NCI-H82 (cell line): Measurements from ENCODE around the gene PLIN3.
"Not testable (repeated sequence)": the region's sequence is repeated elsewhere in the genome, so short reads cannot be mapped to it uniquely, and the experiment has no call there.

Experiments used
- DNase-seq: peaks from one replicate; lab custom pipeline; 2025; lab: John Stamatoyannopoulos, UW

PLIN3 gene

GRCh38 chr19:4807188-4807587, 60.3 kb downstream of the PLIN3 start:
- no peak for DNase-seq

GRCh38 chr19:4806384-4806783, 61.1 kb downstream of the PLIN3 start:
- no peak for DNase-seq

- not testable (repeated sequence) for DNase-seq
Measured at GRCh38 chr19:4805140-4805539, 62.3 kb downstream of the PLIN3 start.

GRCh38 chr19:4803736-4804695, 63.5 kb downstream of the PLIN3 start:
- DNase-seq = peak; percentile 86

- DNase-seq = no peak
Measured at GRCh38 chr19:4802711-4803110, 64.8 kb downstream of the PLIN3 start.

- no peak for DNase-seq
Measured at GRCh38 chr19:4801085-4801619, 66.3 kb downstream of the PLIN3 start.

- DNase-seq = no peak
Measured at GRCh38 chr19:4800591-4801081, 66.8 kb downstream of the PLIN3 start.

GRCh38 chr19:4795400-4795799, 72.1 kb downstream of the PLIN3 start:
- DNase-seq = no peak

- DNase-seq = no peak
Measured at GRCh38 chr19:4794971-4795370, 72.5 kb downstream of the PLIN3 start.

GRCh38 chr19:4793278-4793677, 74.2 kb downstream of the PLIN3 start:
- not testable (repeated sequence) for DNase-seq

- DNase-seq = not testable (repeated sequence)
Measured at GRCh38 chr19:4792866-4793195, 74.6 kb downstream of the PLIN3 start.

- DNase-seq = not testable (repeated sequence)
Measured at GRCh38 chr19:4792019-4792865, 75.2 kb downstream of the PLIN3 start.

- DNase-seq = peak; percentile 100
Measured at GRCh38 chr19:4791183-4792018, 76.1 kb downstream of the PLIN3 start, which contains the start of gene FEM1A. Gene FEM1A (plus strand): TSS chr19:4791734. CDS start chr19:4791855, 121 bp downstream.
